ENCODE data around the gene MSN.

MSN gene

GRCh38 chrX:65726715-65727114, 59.3 kb downstream of the MSN start:
- peaks cover 11% of the 10 kb centered on the region for H3K36me3 ChIP-seq (ENCODE audit: control insufficient read depth, insufficient read depth, low read length)

GRCh38 chrX:65731684-65732289, 64.3 kb downstream of the MSN start:
- Histone ChIP-seq H3K9me3 (ENCODE audit: control insufficient read depth, insufficient read depth, low read length) (peaks cover 6% of the 10 kb centered on the region), H3K9ac (ENCODE audit: low read depth, low read length) (no peak overlapping the region), H3K27me3 (ENCODE audit: control insufficient read depth, insufficient read depth, low read length) (no peaks in the 10 kb centered on the region), H3K36me3 (ENCODE audit: control insufficient read depth, insufficient read depth, low read length) (peaks cover 27% of the 10 kb centered on the region), H3K4me3 (ENCODE audit: low read depth, low read length) (no peak overlapping the region), H3K4me1 (ENCODE audit: control insufficient read depth, insufficient read depth, low read length) (no peaks in the 10 kb centered on the region)

More at GRCh38 chrX:65726715-65727114, 59.3 kb downstream of the MSN start:
- H3K9me3 ChIP-seq (ENCODE audit: control insufficient read depth, insufficient read depth, low read length): no peaks in the 10 kb centered on the region
- no peaks in the 10 kb centered on the region for H3K4me1 ChIP-seq (ENCODE audit: control insufficient read depth, insufficient read depth, low read length)
- no peak overlapping the region for H3K9ac ChIP-seq (ENCODE audit: low read depth, low read length)
- no peaks in the 10 kb centered on the region for H3K27me3 ChIP-seq (ENCODE audit: control insufficient read depth, insufficient read depth, low read length)
- H3K4me3 ChIP-seq (ENCODE audit: low read depth, low read length): no peak overlapping the region

GRCh38 chrX:65740909-65741308, 73.5 kb downstream of the MSN start:
- H3K9ac ChIP-seq (ENCODE audit: low read depth, low read length): no peak overlapping the region
- H3K27me3 ChIP-seq (ENCODE audit: control insufficient read depth, insufficient read depth, low read length): no peaks in the 10 kb centered on the region
- peaks cover 7% of the 10 kb centered on the region for H3K36me3 ChIP-seq (ENCODE audit: control insufficient read depth, insufficient read depth, low read length)
- H3K4me1 ChIP-seq (ENCODE audit: control insufficient read depth, insufficient read depth, low read length): no peaks in the 10 kb centered on the region
- H3K4me3 ChIP-seq (ENCODE audit: low read depth, low read length): no peak overlapping the region
- no peaks in the 10 kb centered on the region for H3K9me3 ChIP-seq (ENCODE audit: control insufficient read depth, insufficient read depth, low read length)

- no peak overlapping the region for H3K9ac ChIP-seq (ENCODE audit: low read depth, low read length)
- no peak overlapping the region for H3K4me3 ChIP-seq (ENCODE audit: low read depth, low read length)
- no peaks in the 10 kb centered on the region for H3K9me3 ChIP-seq (ENCODE audit: control insufficient read depth, insufficient read depth, low read length)
- H3K36me3 ChIP-seq (ENCODE audit: control insufficient read depth, insufficient read depth, low read length): peaks cover 5% of the 10 kb centered on the region
- no peaks in the 10 kb centered on the region for H3K27me3 ChIP-seq (ENCODE audit: control insufficient read depth, insufficient read depth, low read length)
- no peaks in the 10 kb centered on the region for H3K4me1 ChIP-seq (ENCODE audit: control insufficient read depth, insufficient read depth, low read length)
These were observed 74.4 kb downstream of the MSN start for GRCh38 chrX:65741823-65742222.

GRCh38 chrX:65744965-65745364, 77.5 kb downstream of the MSN start:
- Histone ChIP-seq H3K36me3 (ENCODE audit: control insufficient read depth, insufficient read depth, low read length) (no peaks in the 10 kb centered on the region), H3K9ac (ENCODE audit: low read depth, low read length) (no peak overlapping the region), H3K9me3 (ENCODE audit: control insufficient read depth, insufficient read depth, low read length) (no peaks in the 10 kb centered on the region), H3K4me1 (ENCODE audit: control insufficient read depth, insufficient read depth, low read length) (no peaks in the 10 kb centered on the region), H3K27me3 (ENCODE audit: control insufficient read depth, insufficient read depth, low read length) (no peaks in the 10 kb centered on the region), H3K4me3 (ENCODE audit: low read depth, low read length) (no peak overlapping the region)

GRCh38 chrX:65745427-65745826, 78.0 kb downstream of the MSN start:
- Histone ChIP-seq H3K36me3 (ENCODE audit: control insufficient read depth, insufficient read depth, low read length) (no peaks in the 10 kb centered on the region), H3K4me1 (ENCODE audit: control insufficient read depth, insufficient read depth, low read length) (no peaks in the 10 kb centered on the region), H3K4me3 (ENCODE audit: low read depth, low read length) (no peak overlapping the region), H3K9ac (ENCODE audit: low read depth, low read length) (no peak overlapping the region), H3K27me3 (ENCODE audit: control insufficient read depth, insufficient read depth, low read length) (no peaks in the 10 kb centered on the region), H3K9me3 (ENCODE audit: control insufficient read depth, insufficient read depth, low read length) (no peaks in the 10 kb centered on the region)

GRCh38 chrX:65745992-65746391, 78.5 kb downstream of the MSN start:
- H3K4me1 ChIP-seq (ENCODE audit: control insufficient read depth, insufficient read depth, low read length): no peaks in the 10 kb centered on the region
- peaks cover under 1% of the 10 kb centered on the region for H3K9me3 ChIP-seq (ENCODE audit: control insufficient read depth, insufficient read depth, low read length)
- H3K27me3 ChIP-seq (ENCODE audit: control insufficient read depth, insufficient read depth, low read length): no peaks in the 10 kb centered on the region
- H3K9ac ChIP-seq (ENCODE audit: low read depth, low read length): no peak overlapping the region
- H3K4me3 ChIP-seq (ENCODE audit: low read depth, low read length): no peak overlapping the region
- no peaks in the 10 kb centered on the region for H3K36me3 ChIP-seq (ENCODE audit: control insufficient read depth, insufficient read depth, low read length)

GRCh38 chrX:65750674-65751469, 83.4 kb downstream of the MSN start:
- Histone ChIP-seq H3K9me3 (ENCODE audit: control insufficient read depth, insufficient read depth, low read length) (peaks cover 9% of the 10 kb centered on the region), H3K27me3 (ENCODE audit: control insufficient read depth, insufficient read depth, low read length) (no peaks in the 10 kb centered on the region), H3K9ac (ENCODE audit: low read depth, low read length) (no peak overlapping the region), H3K4me3 (ENCODE audit: low read depth, low read length) (no peak overlapping the region), H3K4me1 (ENCODE audit: control insufficient read depth, insufficient read depth, low read length) (no peaks in the 10 kb centered on the region), H3K36me3 (ENCODE audit: control insufficient read depth, insufficient read depth, low read length) (no peaks in the 10 kb centered on the region)

GRCh38 chrX:65751519-65751918, 84.1 kb downstream of the MSN start:
- no peak overlapping the region for H3K9ac ChIP-seq (ENCODE audit: low read depth, low read length)
- no peak overlapping the region for H3K4me3 ChIP-seq (ENCODE audit: low read depth, low read length)

GRCh38 chrX:65752294-65752693, 84.8 kb downstream of the MSN start:
- H3K9me3 ChIP-seq (ENCODE audit: control insufficient read depth, insufficient read depth, low read length): peaks cover 9% of the 10 kb centered on the region
- no peak overlapping the region for H3K4me3 ChIP-seq (ENCODE audit: low read depth, low read length)
- H3K4me1 ChIP-seq (ENCODE audit: control insufficient read depth, insufficient read depth, low read length): no peaks in the 10 kb centered on the region
- H3K9ac ChIP-seq (ENCODE audit: low read depth, low read length): no peak overlapping the region
- H3K27me3 ChIP-seq (ENCODE audit: control insufficient read depth, insufficient read depth, low read length): no peaks in the 10 kb centered on the region
- no peaks in the 10 kb centered on the region for H3K36me3 ChIP-seq (ENCODE audit: control insufficient read depth, insufficient read depth, low read length)

More at GRCh38 chrX:65751519-65751918, 84.1 kb downstream of the MSN start:
- no peaks in the 10 kb centered on the region for H3K4me1 ChIP-seq (ENCODE audit: control insufficient read depth, insufficient read depth, low read length)
- H3K36me3 ChIP-seq (ENCODE audit: control insufficient read depth, insufficient read depth, low read length): no peaks in the 10 kb centered on the region
- H3K9me3 ChIP-seq (ENCODE audit: control insufficient read depth, insufficient read depth, low read length): peaks cover 9% of the 10 kb centered on the region
- H3K27me3 ChIP-seq (ENCODE audit: control insufficient read depth, insufficient read depth, low read length): no peaks in the 10 kb centered on the region

- H3K4me3 ChIP-seq (ENCODE audit: low read depth, low read length): no peak overlapping the region
- H3K4me1 ChIP-seq (ENCODE audit: control insufficient read depth, insufficient read depth, low read length): no peaks in the 10 kb centered on the region
- H3K9me3 ChIP-seq (ENCODE audit: control insufficient read depth, insufficient read depth, low read length): peaks cover 9% of the 10 kb centered on the region
- H3K27me3 ChIP-seq (ENCODE audit: control insufficient read depth, insufficient read depth, low read length): no peaks in the 10 kb centered on the region
- no peak overlapping the region for H3K9ac ChIP-seq (ENCODE audit: low read depth, low read length)
- H3K36me3 ChIP-seq (ENCODE audit: control insufficient read depth, insufficient read depth, low read length): no peaks in the 10 kb centered on the region
These were observed 88.3 kb downstream of the MSN start for GRCh38 chrX:65755786-65756185.

- no peaks in the 10 kb centered on the region for H3K9me3 ChIP-seq (ENCODE audit: control insufficient read depth, insufficient read depth, low read length)
- H3K36me3 ChIP-seq (ENCODE audit: control insufficient read depth, insufficient read depth, low read length): no peaks in the 10 kb centered on the region
- H3K4me1 ChIP-seq (ENCODE audit: control insufficient read depth, insufficient read depth, low read length): no peaks in the 10 kb centered on the region
- no peaks in the 10 kb centered on the region for H3K27me3 ChIP-seq (ENCODE audit: control insufficient read depth, insufficient read depth, low read length)
- H3K4me3 ChIP-seq (ENCODE audit: low read depth, low read length): no peak overlapping the region
- no peak overlapping the region for H3K9ac ChIP-seq (ENCODE audit: low read depth, low read length)
These were observed 90.5 kb downstream of the MSN start for GRCh38 chrX:65757943-65758342.
